ENCODE results near the gene HLA-F. TPM values are rescaled to one million over a fixed set of nuclear protein-coding genes. Genes with fewer than 3 reads are reported as not detected.

The HLA-F gene
- total RNA-seq, 1 donor from 2014 or later: 6.8 TPM

DNA sequence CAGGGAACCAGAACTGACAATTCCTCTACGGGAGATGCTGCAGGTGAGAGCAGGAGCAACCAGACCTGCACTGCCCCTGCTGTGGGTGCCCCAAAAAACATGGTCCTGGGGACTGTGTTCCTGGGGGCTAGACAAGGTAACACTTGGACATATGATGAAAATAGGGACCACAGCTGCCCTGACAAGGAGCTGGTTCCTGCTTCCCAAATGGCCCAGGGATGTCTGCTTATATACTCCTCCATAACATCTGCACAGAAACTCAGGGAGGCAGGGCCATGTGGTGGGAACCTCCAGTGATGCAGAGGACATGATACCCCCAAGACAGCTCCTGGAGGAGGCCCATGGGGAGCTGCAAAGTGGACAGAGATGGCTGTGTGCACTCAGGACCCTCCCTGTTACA, 19.8 kb downstream of the HLA-F start:
- DNase-seq (ENCODE audit: low read depth): no peak

DNA sequence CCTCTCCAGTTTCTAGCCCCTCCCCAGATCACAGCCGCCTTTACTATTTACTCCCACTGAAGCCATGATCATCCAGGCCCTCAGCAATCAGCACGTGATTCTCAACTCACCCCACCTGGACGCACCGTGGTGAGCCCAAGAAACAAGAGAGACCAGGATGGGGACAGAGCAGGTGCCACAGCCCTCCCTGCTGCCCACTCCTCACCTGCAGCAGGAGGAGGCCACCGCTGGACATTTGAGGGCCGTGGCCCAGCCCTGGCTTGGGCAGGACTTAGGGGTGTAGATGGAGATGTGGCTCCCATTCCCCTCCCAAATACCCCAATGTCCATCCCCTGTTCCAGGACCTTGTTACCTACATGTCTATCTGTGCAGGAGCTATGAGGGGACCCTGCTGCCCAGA, 20.3 kb downstream of the HLA-F start:
- DNase-seq (ENCODE audit: low read depth): no peak

- no peak for DNase-seq (ENCODE audit: low read depth)
Observed at GRCh38 chr6:29744131-29744530, 20.9 kb downstream of the HLA-F start.

GRCh38 chr6:29744621-29745020, 21.4 kb downstream of the HLA-F start:
- no peak for DNase-seq (ENCODE audit: low read depth)

GRCh38 chr6:29745386-29745785, 22.2 kb downstream of the HLA-F start:
- no peak for DNase-seq (ENCODE audit: low read depth)

DNA sequence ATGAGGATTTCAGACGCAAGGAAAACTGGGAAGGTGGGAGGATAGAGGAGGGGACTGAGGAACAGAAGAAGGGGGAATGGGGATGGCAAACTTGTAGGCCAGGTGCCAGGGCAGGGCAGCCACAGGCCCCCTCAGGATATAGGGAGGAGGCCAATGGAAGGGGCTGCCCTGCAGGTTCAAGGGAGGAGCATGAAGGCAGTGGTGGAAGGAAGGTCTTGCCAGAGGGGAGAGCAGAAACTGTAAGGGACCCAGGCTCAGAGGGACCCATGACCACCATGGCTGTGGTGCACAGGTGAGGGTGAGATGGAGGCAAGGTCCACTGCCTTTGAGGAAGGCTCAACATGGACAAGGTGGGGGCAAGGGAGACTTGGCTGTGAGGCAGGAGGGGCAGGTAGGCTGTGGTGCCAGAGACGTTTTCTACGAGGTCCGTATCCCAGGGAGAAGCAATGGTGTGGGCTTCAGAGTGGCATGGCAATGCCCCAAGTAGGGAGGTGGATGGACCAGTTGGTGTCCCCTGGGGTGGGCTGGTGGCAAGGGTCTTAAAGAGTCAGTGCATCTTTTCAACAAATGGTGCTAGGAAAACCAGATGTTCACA, 22.7 kb downstream of the HLA-F start:
- DNase-seq (ENCODE audit: low read depth): no peak

- DNase-seq (ENCODE audit: low read depth): no peak
Observed at GRCh38 chr6:29746846-29747687, 23.8 kb downstream of the HLA-F start.

- DNase-seq (ENCODE audit: low read depth): no peak
Observed at GRCh38 chr6:29747688-29748250, 24.5 kb downstream of the HLA-F start.

DNA sequence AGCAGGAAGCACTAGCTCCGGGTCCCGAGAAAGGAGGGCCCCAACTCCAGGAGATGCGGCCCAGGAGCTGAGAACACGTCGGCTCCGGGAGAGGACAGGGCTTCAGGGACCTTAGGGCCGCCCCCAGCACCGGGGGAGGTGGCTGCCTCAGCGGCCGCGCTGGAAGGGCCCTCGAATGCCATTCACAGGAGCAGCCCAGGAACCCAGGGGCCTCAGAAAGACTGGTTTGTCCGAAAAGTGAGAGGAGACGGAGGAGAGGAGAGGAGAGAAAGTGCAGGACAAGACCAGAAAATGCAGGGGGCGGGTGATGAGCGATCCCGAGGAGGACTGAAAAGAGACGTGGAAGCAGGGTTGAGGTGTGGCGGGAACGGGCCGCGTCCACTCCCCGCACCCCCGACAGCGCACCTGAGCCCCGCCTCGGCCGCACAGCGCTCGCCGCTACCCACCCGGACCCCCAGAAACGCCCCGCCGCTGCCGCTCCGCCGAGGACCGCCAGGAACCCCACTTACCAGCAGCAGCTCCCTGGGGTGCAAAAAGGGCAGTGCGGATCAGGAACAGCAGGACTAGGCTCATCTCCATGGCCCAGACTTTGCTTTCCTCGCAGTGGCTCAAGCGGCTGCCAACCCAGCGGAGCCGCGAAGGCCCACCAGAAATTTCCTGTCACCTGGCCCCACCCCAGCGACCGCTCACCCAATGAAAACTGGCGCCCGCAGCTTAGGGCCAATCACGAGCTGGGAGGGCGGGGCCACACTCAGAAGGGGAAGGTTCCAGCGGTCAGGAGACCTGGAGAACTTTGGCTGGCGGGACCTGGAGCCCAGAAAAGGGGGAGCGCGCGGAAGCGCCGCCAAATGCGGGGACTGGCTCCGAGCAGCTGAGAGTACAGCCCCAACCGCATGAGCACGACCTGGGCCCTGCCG, 25.4 kb downstream of the HLA-F start:
- DNase-seq (ENCODE audit: low read depth): peak; percentile 73

GRCh38 chr6:29749308-29749662, 26.1 kb downstream of the HLA-F start:
- no peak for DNase-seq (ENCODE audit: low read depth)

DNA sequence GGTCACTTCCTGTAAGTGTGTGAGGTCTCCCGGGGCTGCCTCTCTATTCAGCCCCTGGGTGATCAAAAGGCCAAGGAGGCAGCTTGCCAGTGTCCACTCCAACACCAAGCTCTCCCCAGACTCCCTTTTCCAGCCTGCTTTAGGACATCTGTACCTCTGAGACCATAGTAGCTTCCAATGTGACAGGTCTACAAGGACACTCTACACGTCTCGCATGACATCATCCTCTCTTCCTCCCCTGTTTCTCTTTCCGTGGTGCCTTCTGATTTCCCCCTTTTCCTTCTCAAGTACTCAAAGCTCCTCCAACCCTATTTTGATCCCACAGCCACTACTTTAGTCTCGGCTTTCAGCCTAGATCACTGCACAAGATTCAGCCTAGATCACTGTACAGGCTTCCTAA, 26.4 kb downstream of the HLA-F start:
- no peak for DNase-seq (ENCODE audit: low read depth)

DNA sequence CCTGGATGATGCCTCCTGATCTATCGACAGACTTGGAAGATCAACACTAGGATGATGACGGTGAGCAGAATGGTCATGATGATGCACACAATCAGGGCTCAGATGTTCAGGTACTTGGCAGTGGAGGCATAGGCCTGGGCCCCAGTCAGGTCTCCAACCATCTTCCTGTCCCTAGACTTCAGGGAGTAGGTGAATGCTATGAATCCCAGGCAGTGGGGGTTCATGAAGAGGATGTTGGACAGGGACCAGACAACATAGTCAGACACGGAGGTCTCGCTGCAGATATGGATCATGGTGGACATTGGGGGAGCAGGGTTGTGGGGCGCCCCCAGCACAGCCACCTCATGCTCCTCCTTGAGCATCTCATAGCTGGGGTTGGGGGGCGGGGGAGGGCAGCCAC, 27.5 kb downstream of the HLA-F start:
- DNase-seq (ENCODE audit: low read depth): no peak

- no peak for DNase-seq (ENCODE audit: low read depth)
Observed at GRCh38 chr6:29751480-29751879, 28.2 kb downstream of the HLA-F start.

DNA sequence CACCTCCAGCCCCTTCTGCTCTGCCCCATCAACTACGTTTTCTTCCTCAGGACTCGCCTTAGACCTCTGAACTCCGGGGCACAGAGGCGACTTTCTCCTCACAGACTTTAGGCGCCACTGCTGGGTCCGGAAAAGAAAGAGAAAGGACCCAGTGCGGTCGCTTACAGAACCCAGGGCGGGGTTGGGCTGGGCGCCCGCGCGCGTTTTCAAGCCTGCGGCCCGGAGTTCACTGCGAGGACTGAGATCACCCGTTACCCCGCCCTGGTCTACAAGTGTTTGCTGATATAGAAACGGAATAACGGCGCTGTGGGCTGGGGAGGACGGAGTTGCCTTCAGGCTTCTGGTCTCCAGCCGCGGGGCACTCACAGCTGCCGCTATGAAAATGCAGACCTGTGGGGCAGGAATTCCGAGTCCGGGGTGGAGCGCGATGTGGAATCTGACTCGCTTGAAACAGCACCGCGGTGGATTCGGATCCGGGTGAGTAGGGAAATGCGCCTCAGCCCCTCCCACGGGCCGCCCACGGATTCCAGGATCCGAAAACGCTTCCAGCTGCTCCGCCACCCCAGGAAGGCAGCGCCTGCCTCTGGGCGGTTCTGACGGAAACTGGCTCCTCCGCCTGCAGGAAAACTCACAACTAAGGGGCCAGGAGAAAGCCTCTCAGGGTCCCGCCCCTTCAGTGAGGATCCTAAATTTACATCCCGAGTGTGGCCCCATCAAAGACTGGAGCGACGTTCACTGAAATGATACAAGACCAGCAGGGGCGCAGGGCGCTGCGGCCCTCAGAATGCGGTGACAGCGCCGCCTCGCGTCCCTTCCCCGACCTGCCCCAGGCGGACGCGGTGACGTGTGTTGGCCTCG, 29.4 kb downstream of the HLA-F start:
- DNase-seq (ENCODE audit: low read depth): peak; percentile 87

- DNase-seq (ENCODE audit: low read depth): no peak
Observed at GRCh38 chr6:29753309-29753644, 30.0 kb downstream of the HLA-F start.

- DNase-seq (ENCODE audit: low read depth): no peak
Observed at GRCh38 chr6:29755295-29755871, 32.1 kb downstream of the HLA-F start.

DNA sequence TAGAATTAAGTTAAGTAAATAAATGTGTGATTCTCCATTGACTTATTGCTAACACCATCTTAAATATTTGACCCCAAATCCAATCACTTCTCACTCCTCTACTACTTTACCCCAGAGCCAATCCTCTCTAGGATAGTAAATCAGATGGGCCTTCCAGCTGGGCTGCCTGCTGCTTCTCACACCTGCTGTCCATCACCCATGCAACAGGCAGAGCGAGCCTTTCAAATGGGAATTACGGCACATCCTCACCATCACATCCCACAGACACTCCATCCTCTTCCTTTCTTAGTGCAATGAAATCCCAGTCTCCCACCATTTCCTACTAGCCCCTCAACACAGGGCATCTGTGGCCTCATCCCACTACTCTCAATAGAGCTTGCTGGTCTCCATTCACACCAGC, 34.0 kb downstream of the HLA-F start:
- no peak for DNase-seq (ENCODE audit: low read depth)

GRCh38 chr6:29757701-29758293, 34.6 kb downstream of the HLA-F start:
- no peak for DNase-seq (ENCODE audit: low read depth)

DNA sequence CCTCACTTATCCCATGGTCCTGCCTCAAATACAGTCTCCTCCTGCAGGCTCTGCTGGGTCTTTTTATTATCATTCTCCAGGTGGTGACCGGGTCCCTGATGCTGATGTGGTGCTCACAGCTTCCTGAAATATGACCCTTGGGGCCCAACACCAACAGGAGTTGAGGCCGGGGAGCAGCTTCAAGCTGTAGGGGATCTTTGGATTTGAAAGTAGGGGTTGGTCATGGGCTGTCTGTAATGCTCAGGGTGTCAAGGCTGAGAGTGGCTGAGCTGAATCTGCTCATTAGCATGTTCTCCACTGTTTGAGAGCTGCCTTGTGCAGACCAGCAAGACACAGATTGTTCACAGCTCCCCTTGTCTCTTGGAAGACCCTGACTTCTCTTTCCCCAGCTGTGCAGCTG, 35.5 kb downstream of the HLA-F start:
- DNase-seq (ENCODE audit: low read depth): no peak

DNA sequence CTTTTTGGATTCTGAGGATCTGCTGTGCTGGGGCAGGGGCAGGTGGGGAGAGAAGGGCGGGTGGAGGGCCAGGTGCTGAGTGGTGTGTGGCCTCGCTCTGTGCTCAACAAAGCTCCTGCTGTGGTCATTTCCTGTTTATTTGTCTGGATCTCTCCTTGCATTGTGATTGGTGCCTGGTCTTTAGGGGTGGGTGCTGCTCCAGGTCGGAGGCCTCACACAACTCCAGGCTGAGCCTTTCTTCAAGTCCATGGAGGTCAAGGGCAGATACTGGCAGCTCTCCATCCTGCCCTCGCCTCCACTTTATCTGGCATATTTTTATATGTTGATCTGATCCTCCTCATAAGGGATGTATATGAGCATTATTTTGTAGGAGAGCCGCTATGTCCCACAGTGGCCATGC, 36.2 kb downstream of the HLA-F start:
- no peak for DNase-seq (ENCODE audit: low read depth)
